Body of pancreas (tissue), 4 donors: Measurements from ENCODE around the gene S1PR3. TPM values are rescaled to one million over a fixed set of nuclear protein-coding genes. Genes with fewer than 3 reads are reported as not detected.
A peak's percentile ranks its signal among the peaks of the same experiment; 100 is the strongest.

ENCODE experiments used
- ATAC-seq: fragments of 150-250 bp; one replicate; pipeline ENCODE4 v1.9.1; 2016
- DNase-seq, 4 donors: peaks; one replicate each; pipeline ENCODE4 v3.0.0-alpha.2; 2019
- H3K27ac ChIP-seq, 4 donors: fragments of 200-600 bp; sonication (generic); 1 replicate in 3 of 4; 2 replicates in 1 of 4; pipeline versions ENCODE4 v1.5.1 to v1.6.1; 2016 to 2019; ENCODE audit warnings: mild to moderate bottlenecking in 1 of 4, mixed read lengths in 1 of 4, moderate library complexity in 1 of 4
- H3K27me3 ChIP-seq, 2 donors: fragments of 200-600 bp; sonication (generic); one replicate each; pipeline ENCODE4 v1.6.0; 2016; ENCODE audit warnings: mild to moderate bottlenecking in 1 of 2
- H3K36me3 ChIP-seq, 2 donors: fragments of 200-600 bp; sonication (generic); replicated peaks in 1 of 2; 2 replicates each; pipeline ENCODE4 v1.5.1; 2016; ENCODE audit warnings: low read depth in 2 of 2; ENCODE audit not compliant: insufficient read depth in 1 of 2
- H3K4me1 ChIP-seq: fragments of 200-600 bp; sonication (generic); one replicate; pipeline ENCODE4 v1.6.0; 2016
- H3K4me3 ChIP-seq, 2 donors: fragments of 200-600 bp; sonication (generic); 1 replicate in 1 of 2; 2 replicates in 1 of 2; pipeline ENCODE4 v1.5.1; 2016 to 2019
- H3K9me3 ChIP-seq, 3 donors: fragments of 200-600 bp; sonication (generic); 1 replicate in 2 of 3; 2 replicates in 1 of 3; pipeline ENCODE4 v1.5.1; 2016
- CTCF ChIP-seq, 7 experiments: fragments of 450-650 bp in 4 of 7; fragments of 200-600 bp in 3 of 7; sonication (generic) in 3 of 7; IDR thresholded peaks; one replicate each; pipeline ENCODE4 v1.5.1; 2016 to 2019; ENCODE audit warnings: antibody characterized with exemption in 7 of 7
- POLR2A ChIP-seq, 3 donors: fragments of 450-650 bp; IDR thresholded peaks; one replicate each; pipeline ENCODE4 v1.6.1; 2016; ENCODE audit warnings: antibody characterized with exemption in 3 of 3, mild to moderate bottlenecking in 2 of 3
- WGBS, 2 donors: methylation state at CpG; one replicate each; pipeline ENCODE4 v1.1.5; 2017; 5-methylcytosine and 5-hydroxymethylcytosine counted together
- intact Hi-C: fragments of 100-400 bp; cut with DNase I; formaldehyde crosslinking; loops from one replicate; pipeline ENCODE4 v1.15.1; 2023
- total RNA-seq, 2 donors: library from RNA; depleted of rRNA; stranded (reverse); fragments of >200 nt; gene quantifications; one replicate each; pipeline ENCODE4 v1.1.0, GENCODE V29; 2016

The S1PR3 gene
- total RNA-seq, 2 donors from 2014 or later = 2.3 to 6.6 TPM

- H3K27me3 ChIP-seq = no peaks in the 10 kb centered on the region
- H3K9me3 ChIP-seq = no peaks in the 10 kb centered on the region
- intact Hi-C loops = no loop called here
- no peaks in the 10 kb centered on the region for H3K36me3 ChIP-seq
- DNase-seq (no peak), ATAC-seq (no peak)
- H3K27ac ChIP-seq = no peak overlapping the region
- peaks cover 29% of the 10 kb centered on the region for H3K4me1 ChIP-seq
- 51 to 60% methylated on average over 7 of the region's 7 CpGs for WGBS, 2 donors
- H3K4me3 ChIP-seq = no peak overlapping the region
- no peak for TF ChIP-seq CTCF (IDR thresholded peaks at IDR 0.05)
- no peak for TF ChIP-seq POLR2A (IDR thresholded peaks at IDR 0.05)
Measured at GRCh38 chr9:88988796-88989641, 2.2 kb upstream of the S1PR3 start.

GRCh38 chr9:88990041-88990728 is 1.1 kb upstream of the S1PR3 start:
- H3K4me1 ChIP-seq = peaks cover 32% of the 10 kb centered on the region
- intact Hi-C loops = no loop called here
- H3K36me3 ChIP-seq = no peaks in the 10 kb centered on the region
- ATAC-seq (no peak), DNase-seq (no peak)
- no peaks in the 10 kb centered on the region for H3K27me3 ChIP-seq
- WGBS, 2 donors = 73 to 76% methylated on average over 16 to 25 of the region's 25 CpGs
- no peaks in the 10 kb centered on the region for H3K9me3 ChIP-seq
- H3K27ac ChIP-seq = no peak overlapping the region
- H3K4me3 ChIP-seq = no peak overlapping the region
- TF ChIP-seq POLR2A (IDR thresholded peaks at IDR 0.05) (no peak), CTCF (IDR thresholded peaks at IDR 0.05) (no peak)

- Histone ChIP-seq H3K4me1 (peaks cover 32% of the 10 kb centered on the region), H3K36me3 (no peaks in the 10 kb centered on the region), H3K27me3 (no peaks in the 10 kb centered on the region), H3K27ac (peak overlapping the region in 2 of 4 donors; percentile 35 to 56), H3K9me3 (no peaks in the 10 kb centered on the region), H3K4me3 (peak overlapping the region; percentile 49 to 79)
- intact Hi-C loops = no loop called here
- WGBS, 2 donors = 10 to 34% methylated on average over 15 to 21 of the region's 21 CpGs
- no peak for TF ChIP-seq CTCF (IDR thresholded peaks at IDR 0.05)
- TF ChIP-seq POLR2A (IDR thresholded peaks at IDR 0.05) = no peak
- ATAC-seq (no peak), DNase-seq (no peak)
Measured at GRCh38 chr9:88990729-88991065, 571 bp upstream of the S1PR3 start.

- Histone ChIP-seq H3K27ac (no peak overlapping the region), H3K4me3 (no peak overlapping the region), H3K4me1 (peaks cover 32% of the 10 kb centered on the region), H3K9me3 (no peaks in the 10 kb centered on the region), H3K36me3 (no peaks in the 10 kb centered on the region), H3K27me3 (no peaks in the 10 kb centered on the region)
- no peak for TF ChIP-seq CTCF (IDR thresholded peaks at IDR 0.05)
- no peak for TF ChIP-seq POLR2A (IDR thresholded peaks at IDR 0.05)
- intact Hi-C loops = no loop called here
- no peak for DNase-seq
- ATAC-seq = no peak
- 74 to 82% methylated on average over 4 of the region's 4 CpGs for WGBS, 2 donors
Measured at GRCh38 chr9:88992556-88992955, 1.3 kb downstream of the S1PR3 start.
